PC-3 (cell line): ENCODE data around the gene SULT1C4.

Source experiments
- EZH2phosphoT487 ChIP-seq: fragments of 300-600 bp; sonication (generic); IDR thresholded peaks from 2 replicates; pipeline ENCODE4 v1.6.1; 2018; ENCODE audit warnings: mild to moderate bottlenecking, antibody characterized with exemption, low read length, borderline replicate concordance
- TF ChIP-seq, protein P1 (sequence below): fragments of 300-600 bp; sonication (generic); conservative IDR thresholded peaks from 2 replicates; pipeline ENCODE4 v1.5.1; 2017; ENCODE audit warnings: antibody characterized with exemption, low read depth, mild to moderate bottlenecking, low read length

DNA sequence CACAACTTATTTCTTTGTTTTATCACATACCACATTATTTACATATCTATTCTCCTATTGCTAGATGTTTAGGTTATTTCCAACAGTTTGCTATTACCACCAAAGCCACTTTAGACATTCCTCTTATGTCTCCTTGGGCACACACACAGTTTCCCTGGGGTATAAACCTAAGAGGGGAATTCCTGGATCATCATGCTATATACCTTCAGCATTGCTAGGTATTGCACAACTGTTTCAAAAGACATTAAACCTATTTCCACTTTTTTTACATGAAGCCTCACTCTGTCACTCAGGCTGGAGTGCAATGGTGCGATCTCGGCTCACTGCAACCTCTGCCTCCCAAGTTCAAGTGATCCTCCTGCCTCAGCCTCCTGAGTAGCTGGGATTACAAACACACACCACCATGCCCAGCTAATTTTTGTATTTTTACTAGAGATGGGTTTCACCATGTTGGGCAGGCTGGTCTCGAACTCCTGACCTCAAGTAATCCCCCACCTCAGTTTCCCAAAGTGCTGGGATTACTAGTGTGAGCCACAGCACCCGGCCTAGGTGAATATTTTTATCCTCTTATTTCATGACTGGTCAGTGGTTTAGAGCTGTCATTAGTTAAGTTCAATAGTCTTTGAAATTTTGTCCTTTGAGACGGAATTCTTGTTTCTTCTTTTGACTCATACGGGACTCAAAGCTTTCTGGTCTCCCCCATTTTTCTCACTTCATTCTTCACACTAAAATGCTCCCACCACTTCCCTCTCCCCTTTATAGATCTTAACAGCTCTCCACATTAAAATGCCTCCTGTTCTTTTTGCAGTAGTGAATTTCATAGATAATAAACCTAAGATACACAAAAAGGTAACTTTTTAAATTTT, 30.3 kb downstream of the SULT1C4 start:
- no peak for TF ChIP-seq EZH2phosphoT487
- TF ChIP-seq, protein P1, sequence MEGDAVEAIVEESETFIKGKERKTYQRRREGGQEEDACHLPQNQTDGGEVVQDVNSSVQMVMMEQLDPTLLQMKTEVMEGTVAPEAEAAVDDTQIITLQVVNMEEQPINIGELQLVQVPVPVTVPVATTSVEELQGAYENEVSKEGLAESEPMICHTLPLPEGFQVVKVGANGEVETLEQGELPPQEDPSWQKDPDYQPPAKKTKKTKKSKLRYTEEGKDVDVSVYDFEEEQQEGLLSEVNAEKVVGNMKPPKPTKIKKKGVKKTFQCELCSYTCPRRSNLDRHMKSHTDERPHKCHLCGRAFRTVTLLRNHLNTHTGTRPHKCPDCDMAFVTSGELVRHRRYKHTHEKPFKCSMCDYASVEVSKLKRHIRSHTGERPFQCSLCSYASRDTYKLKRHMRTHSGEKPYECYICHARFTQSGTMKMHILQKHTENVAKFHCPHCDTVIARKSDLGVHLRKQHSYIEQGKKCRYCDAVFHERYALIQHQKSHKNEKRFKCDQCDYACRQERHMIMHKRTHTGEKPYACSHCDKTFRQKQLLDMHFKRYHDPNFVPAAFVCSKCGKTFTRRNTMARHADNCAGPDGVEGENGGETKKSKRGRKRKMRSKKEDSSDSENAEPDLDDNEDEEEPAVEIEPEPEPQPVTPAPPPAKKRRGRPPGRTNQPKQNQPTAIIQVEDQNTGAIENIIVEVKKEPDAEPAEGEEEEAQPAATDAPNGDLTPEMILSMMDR, result no peak
